Measurements from ENCODE around the gene ALOX15.

GRCh38 chr17:4582691-4583090, 58.8 kb downstream of the ALOX15 start:
- TF ChIP-seq CTCF (IDR thresholded peaks at IDR 0.05) = no peak
- TF ChIP-seq EP300 (IDR thresholded peaks at IDR 0.05) = no peak
- TF ChIP-seq POLR2A (IDR thresholded peaks at IDR 0.05) = no peak
- no peak for TF ChIP-seq POLR2AphosphoS5 (IDR thresholded peaks at IDR 0.05)

All from gastroesophageal sphincter (tissue), 3 donors.